ENCODE data around the gene CR1L. TPM values are rescaled to one million over a fixed set of nuclear protein-coding genes. Genes with fewer than 3 reads are reported as not detected.

Gene CR1L
- total and polyA plus RNA-seq, 2 experiments from 2014 or later, result 5.8 to 21.4 TPM

DNA sequence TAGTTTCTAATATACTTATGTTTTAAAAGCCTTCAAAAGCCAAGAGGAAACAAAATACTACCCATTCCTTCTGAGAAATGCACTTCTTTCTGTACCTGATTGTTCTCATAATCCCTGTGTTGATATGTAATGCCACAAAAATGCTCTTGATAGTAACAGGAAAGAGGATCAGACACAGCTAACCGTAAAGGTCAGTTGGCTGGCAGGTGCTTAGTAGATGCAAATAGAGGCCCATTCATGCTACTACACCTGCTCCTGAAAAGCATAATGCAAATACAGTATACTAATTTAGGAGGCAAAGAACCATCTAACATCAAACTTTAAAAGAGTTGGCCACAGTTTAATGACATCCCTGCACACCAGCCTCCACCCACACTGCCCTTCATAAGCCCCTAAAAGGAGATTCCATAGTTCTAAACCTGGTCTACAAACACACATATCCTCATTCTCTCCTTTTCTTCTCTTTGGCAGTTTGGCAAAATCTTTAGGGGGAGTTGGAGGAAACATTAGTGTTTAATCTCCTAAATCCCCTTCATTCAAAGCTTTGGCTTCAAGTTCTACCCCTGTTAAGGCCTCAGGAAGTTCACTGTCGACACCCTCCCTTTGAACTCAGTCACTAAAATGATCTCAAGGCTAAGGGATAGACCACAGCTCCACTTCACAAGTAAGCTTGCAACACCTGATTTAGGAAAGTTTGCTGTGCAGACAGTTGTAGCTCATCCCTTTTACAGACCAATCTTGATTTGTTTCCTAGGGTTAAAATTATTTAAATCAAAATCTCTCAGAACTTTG, 104.0 kb downstream of the CR1L start:
- Mint-ChIP-seq H3K4me3 (no peak overlapping the region), H3K27me3 (ENCODE audit: insufficient read depth, low read depth, poor library complexity) (peaks cover 6% of the 10 kb centered on the region), H3K9me3 (no peaks in the 10 kb centered on the region), H3K4me1 (peaks cover 45% of the 10 kb centered on the region), H3K36me3 (ENCODE audit: low read depth) (no peaks in the 10 kb centered on the region), H3K27ac (no peak overlapping the region)
- DNase-seq (ENCODE audit: low spot score), result no peak
- Histone ChIP-seq H3K4me1 (ENCODE audit: insufficient read depth) (peaks cover 48% of the 10 kb centered on the region), H4K20me1 (replicated peaks; ENCODE audit: insufficient read depth) (peaks cover 11% of the 10 kb centered on the region), H3K36me3 (ENCODE audit: insufficient read depth) (no peaks in the 10 kb centered on the region), H2AFZ (no peak overlapping the region), H3K4me2 (peak overlapping the region; percentile 16; the same call in 1 of the 2 replicates), H3K9me2 (ENCODE audit: insufficient read depth) (no peaks in the 10 kb centered on the region; the same call in 1 of the 2 replicates), H3K27ac (ENCODE audit: low read depth) (no peak overlapping the region), H3K79me2 (replicated peaks; ENCODE audit: insufficient read depth) (peaks cover 34% of the 10 kb centered on the region), H3F3A (replicated peaks; ENCODE audit: low read depth) (no peaks in the 10 kb centered on the region), H3K27me3 (ENCODE audit: insufficient read depth) (no peaks in the 10 kb centered on the region), H3K4me3 (0 out of 2 replicates have a peak overlapping the region, but pooled peaks have one; percentile 11)
- no peak for ATAC-seq
- TF ChIP-seq EZH2 (IDR thresholded peaks at IDR 0.05; ENCODE audit: low read depth, unreplicated experiment) (no peak), CREB1 (CRISPR knock-in tag; IDR thresholded peaks at IDR 0.05; ENCODE audit: low read depth) (no peak)

DNA sequence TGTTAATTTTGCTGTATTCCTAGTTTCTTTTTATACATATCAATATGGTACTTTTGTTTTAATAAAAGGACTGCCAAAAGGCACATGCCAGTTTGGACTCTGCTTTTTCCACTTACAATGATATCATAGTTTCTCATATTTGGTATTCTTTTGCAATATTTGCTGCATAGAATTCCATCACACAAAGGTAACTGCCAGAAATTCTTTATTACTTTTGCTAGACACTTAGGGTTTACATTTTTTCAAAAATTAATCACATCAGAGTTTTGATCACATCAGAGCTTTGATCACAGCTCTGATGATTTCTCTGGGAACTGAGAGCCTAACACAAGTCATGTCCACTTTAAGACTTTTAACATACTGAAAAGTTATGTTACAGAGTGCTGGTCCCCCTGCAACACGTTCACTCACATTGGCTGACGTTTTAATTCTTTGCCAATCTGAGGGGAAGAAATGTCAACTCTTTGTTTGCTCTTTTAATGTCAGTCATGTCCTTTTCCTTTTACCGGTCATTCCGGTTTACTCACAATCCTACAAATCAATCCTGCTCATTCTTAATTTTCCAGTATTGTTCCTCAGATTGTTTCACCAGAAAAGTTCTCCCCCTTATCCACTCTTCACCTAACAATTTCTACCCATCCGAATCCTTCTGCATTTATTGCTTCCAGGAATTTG, 105.8 kb downstream of the CR1L start:
- peak overlapping the region; percentile 96 for H3K27ac ChIP-seq (ENCODE audit: low read depth)
- no peaks in the 10 kb centered on the region for H3K27me3 ChIP-seq (ENCODE audit: insufficient read depth)
- H2AFZ ChIP-seq, result no peak overlapping the region
- H3K36me3 Mint-ChIP-seq (ENCODE audit: low read depth), result peaks cover under 1% of the 10 kb centered on the region; the same call in 2 of the 3 replicates
- no peaks in the 10 kb centered on the region for H3K9me3 Mint-ChIP-seq
- peaks cover 6% of the 10 kb centered on the region for H3K27me3 Mint-ChIP-seq (ENCODE audit: insufficient read depth, low read depth, poor library complexity)
- peak overlapping the region; percentile 97 for H3K27ac Mint-ChIP-seq
- H3K4me3 ChIP-seq, result peak overlapping the region; percentile 95
- no peak for DNase-seq (ENCODE audit: low spot score)
- peaks cover 56% of the 10 kb centered on the region for H3K4me1 Mint-ChIP-seq
- H3K9me2 ChIP-seq (ENCODE audit: insufficient read depth), result no peaks in the 10 kb centered on the region; the same call in 1 of the 2 replicates
- H3F3A ChIP-seq (replicated peaks; ENCODE audit: low read depth), result no peaks in the 10 kb centered on the region
- peak overlapping the region; percentile 100 for H3K4me3 Mint-ChIP-seq
- ATAC-seq, result no peak
- H3K36me3 ChIP-seq (ENCODE audit: insufficient read depth), result no peaks in the 10 kb centered on the region
- H3K4me1 ChIP-seq (ENCODE audit: insufficient read depth), result peaks cover 61% of the 10 kb centered on the region
- H3K79me2 ChIP-seq (replicated peaks; ENCODE audit: insufficient read depth), result peaks cover 52% of the 10 kb centered on the region
- peak overlapping the region; percentile 83 for H3K4me2 ChIP-seq
- peaks cover 28% of the 10 kb centered on the region for H4K20me1 ChIP-seq (replicated peaks; ENCODE audit: insufficient read depth)
- TF ChIP-seq ZNF114 (CRISPR knock-in tag; IDR thresholded peaks at IDR 0.05) (no peak), ZNF331 (CRISPR knock-in tag; IDR thresholded peaks at IDR 0.05; ENCODE audit: low read depth) (no peak), JUNB (IDR thresholded peaks at IDR 0.05; ENCODE audit: unreplicated experiment) (no peak), EZH2phosphoT487 (IDR thresholded peaks at IDR 0.05; ENCODE audit: unreplicated experiment) (no peak), CREB1 (CRISPR knock-in tag; IDR thresholded peaks at IDR 0.05; ENCODE audit: low read depth) (no peak), NANOG (IDR thresholded peaks at IDR 0.05; ENCODE audit: borderline replicate concordance) (no peak), EZH2 (IDR thresholded peaks at IDR 0.05; ENCODE audit: low read depth, unreplicated experiment) (no peak)
- TF ChIP-seq, protein P1, sequence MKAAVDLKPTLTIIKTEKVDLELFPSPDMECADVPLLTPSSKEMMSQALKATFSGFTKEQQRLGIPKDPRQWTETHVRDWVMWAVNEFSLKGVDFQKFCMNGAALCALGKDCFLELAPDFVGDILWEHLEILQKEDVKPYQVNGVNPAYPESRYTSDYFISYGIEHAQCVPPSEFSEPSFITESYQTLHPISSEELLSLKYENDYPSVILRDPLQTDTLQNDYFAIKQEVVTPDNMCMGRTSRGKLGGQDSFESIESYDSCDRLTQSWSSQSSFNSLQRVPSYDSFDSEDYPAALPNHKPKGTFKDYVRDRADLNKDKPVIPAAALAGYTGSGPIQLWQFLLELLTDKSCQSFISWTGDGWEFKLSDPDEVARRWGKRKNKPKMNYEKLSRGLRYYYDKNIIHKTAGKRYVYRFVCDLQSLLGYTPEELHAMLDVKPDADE (IDR thresholded peaks at IDR 0.05), result no peak
- TF ChIP-seq, protein P2, sequence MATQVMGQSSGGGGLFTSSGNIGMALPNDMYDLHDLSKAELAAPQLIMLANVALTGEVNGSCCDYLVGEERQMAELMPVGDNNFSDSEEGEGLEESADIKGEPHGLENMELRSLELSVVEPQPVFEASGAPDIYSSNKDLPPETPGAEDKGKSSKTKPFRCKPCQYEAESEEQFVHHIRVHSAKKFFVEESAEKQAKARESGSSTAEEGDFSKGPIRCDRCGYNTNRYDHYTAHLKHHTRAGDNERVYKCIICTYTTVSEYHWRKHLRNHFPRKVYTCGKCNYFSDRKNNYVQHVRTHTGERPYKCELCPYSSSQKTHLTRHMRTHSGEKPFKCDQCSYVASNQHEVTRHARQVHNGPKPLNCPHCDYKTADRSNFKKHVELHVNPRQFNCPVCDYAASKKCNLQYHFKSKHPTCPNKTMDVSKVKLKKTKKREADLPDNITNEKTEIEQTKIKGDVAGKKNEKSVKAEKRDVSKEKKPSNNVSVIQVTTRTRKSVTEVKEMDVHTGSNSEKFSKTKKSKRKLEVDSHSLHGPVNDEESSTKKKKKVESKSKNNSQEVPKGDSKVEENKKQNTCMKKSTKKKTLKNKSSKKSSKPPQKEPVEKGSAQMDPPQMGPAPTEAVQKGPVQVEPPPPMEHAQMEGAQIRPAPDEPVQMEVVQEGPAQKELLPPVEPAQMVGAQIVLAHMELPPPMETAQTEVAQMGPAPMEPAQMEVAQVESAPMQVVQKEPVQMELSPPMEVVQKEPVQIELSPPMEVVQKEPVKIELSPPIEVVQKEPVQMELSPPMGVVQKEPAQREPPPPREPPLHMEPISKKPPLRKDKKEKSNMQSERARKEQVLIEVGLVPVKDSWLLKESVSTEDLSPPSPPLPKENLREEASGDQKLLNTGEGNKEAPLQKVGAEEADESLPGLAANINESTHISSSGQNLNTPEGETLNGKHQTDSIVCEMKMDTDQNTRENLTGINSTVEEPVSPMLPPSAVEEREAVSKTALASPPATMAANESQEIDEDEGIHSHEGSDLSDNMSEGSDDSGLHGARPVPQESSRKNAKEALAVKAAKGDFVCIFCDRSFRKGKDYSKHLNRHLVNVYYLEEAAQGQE (IDR thresholded peaks at IDR 0.05; ENCODE audit: unreplicated experiment), result no peak
- TF ChIP-seq, protein P3, sequence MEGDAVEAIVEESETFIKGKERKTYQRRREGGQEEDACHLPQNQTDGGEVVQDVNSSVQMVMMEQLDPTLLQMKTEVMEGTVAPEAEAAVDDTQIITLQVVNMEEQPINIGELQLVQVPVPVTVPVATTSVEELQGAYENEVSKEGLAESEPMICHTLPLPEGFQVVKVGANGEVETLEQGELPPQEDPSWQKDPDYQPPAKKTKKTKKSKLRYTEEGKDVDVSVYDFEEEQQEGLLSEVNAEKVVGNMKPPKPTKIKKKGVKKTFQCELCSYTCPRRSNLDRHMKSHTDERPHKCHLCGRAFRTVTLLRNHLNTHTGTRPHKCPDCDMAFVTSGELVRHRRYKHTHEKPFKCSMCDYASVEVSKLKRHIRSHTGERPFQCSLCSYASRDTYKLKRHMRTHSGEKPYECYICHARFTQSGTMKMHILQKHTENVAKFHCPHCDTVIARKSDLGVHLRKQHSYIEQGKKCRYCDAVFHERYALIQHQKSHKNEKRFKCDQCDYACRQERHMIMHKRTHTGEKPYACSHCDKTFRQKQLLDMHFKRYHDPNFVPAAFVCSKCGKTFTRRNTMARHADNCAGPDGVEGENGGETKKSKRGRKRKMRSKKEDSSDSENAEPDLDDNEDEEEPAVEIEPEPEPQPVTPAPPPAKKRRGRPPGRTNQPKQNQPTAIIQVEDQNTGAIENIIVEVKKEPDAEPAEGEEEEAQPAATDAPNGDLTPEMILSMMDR (conservative IDR thresholded peaks at IDR 0.05; ENCODE audit: low read depth in 2 of 2), result no peak
